ENCODE results near the gene PAM.

GRCh38 chr5:102835717-102836116, 80.6 kb downstream of the PAM start:
- no peak for TF ChIP-seq CTCF (IDR thresholded peaks at IDR 0.05)
- TF ChIP-seq POLR2AphosphoS5 (IDR thresholded peaks at IDR 0.05) = no peak
- TF ChIP-seq EP300 (IDR thresholded peaks at IDR 0.05; ENCODE audit: low read depth) = no peak
- TF ChIP-seq POLR2A (IDR thresholded peaks at IDR 0.05) = no peak

All from transverse colon (tissue), 4 donors.